Esophagus muscularis mucosa (tissue), 4 donors: ENCODE data around the gene SLC1A1.

ENCODE experiments used
- EP300 ChIP-seq: sonication (generic); formaldehyde crosslinking; IDR thresholded peaks from one replicate; pipeline ENCODE4 v1.6.1; 2017; ENCODE audit warnings: antibody characterized with exemption
- POLR2AphosphoS5 ChIP-seq, 2 donors: sonication (generic); formaldehyde crosslinking; IDR thresholded peaks; one replicate each; pipeline ENCODE4 v1.6.1; 2017; ENCODE audit warnings: antibody characterized with exemption in 2 of 2
- TF ChIP-seq, protein P1 (sequence below), 3 experiments: fragments of 200-600 bp in 2 of 3; fragments of 450-650 bp in 1 of 3; sonication (generic) in 2 of 3; IDR thresholded peaks; one replicate each; pipeline ENCODE4 v1.5.1; 2017 to 2019; ENCODE audit warnings: antibody characterized with exemption in 3 of 3, mild to moderate bottlenecking in 2 of 3, moderate library complexity in 1 of 3

DNA sequence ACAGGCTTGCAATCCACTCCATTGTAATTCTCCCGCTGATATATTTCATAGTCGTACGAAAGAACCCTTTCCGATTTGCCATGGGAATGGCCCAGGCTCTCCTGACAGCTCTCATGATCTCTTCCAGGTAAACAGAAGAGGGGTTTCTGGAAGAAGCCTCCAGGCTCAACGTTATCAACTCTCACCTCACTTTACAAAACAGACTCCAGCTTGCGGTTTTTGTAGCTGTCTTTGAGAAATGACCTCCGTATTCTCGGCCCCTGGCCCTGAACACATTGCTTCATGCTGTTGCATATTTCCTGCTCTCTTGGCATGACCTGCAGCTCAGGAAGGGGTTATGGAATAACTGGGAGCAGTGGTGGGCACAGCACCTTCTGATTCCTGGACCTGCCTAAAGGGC is 85.7 kb downstream of the SLC1A1 start:
- TF ChIP-seq, protein P1, sequence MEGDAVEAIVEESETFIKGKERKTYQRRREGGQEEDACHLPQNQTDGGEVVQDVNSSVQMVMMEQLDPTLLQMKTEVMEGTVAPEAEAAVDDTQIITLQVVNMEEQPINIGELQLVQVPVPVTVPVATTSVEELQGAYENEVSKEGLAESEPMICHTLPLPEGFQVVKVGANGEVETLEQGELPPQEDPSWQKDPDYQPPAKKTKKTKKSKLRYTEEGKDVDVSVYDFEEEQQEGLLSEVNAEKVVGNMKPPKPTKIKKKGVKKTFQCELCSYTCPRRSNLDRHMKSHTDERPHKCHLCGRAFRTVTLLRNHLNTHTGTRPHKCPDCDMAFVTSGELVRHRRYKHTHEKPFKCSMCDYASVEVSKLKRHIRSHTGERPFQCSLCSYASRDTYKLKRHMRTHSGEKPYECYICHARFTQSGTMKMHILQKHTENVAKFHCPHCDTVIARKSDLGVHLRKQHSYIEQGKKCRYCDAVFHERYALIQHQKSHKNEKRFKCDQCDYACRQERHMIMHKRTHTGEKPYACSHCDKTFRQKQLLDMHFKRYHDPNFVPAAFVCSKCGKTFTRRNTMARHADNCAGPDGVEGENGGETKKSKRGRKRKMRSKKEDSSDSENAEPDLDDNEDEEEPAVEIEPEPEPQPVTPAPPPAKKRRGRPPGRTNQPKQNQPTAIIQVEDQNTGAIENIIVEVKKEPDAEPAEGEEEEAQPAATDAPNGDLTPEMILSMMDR (IDR thresholded peaks at IDR 0.05) = no peak
- TF ChIP-seq POLR2AphosphoS5 (IDR thresholded peaks at IDR 0.05) (no peak), EP300 (no peak)
